Liver (tissue), 3 donors: ENCODE measurements around the gene INPP5J.

Experiments used
- CTCF ChIP-seq: fragments of 150-350 bp; IDR thresholded peaks from 2 replicates; pipeline ENCODE4 v1.5.1; 2017; ENCODE audit warnings: improper control_type of control experiment, low read depth, low read length; ENCODE audit not compliant: missing input control
- GABPA ChIP-seq, 2 donors: IDR thresholded peaks in 1 of 2; conservative IDR thresholded peaks in 1 of 2; 2 replicates each; pipeline ENCODE4 v1.6.1; 2016; ENCODE audit warnings: antibody characterized with exemption in 2 of 2, mild to moderate bottlenecking in 1 of 2, moderate library complexity in 1 of 2
- JUND ChIP-seq, 2 donors: IDR thresholded peaks; 2 replicates each; pipeline ENCODE4 v1.6.1; 2016; ENCODE audit warnings: antibody characterized with exemption in 2 of 2
- donor health status: healthy.
- donor health status: healthy.

- TF ChIP-seq CTCF, result no peak
- TF ChIP-seq JUND (IDR thresholded peaks at IDR 0.05), result peak in 1 of 2 donors; percentile 11
- TF ChIP-seq GABPA (IDR thresholded peaks at IDR 0.05 in 1 of 2, conservative IDR thresholded peaks at IDR 0.05 in 1 of 2), result no peak
These were observed 32.7 kb downstream of the INPP5J start for GRCh38 chr22:31155422-31155821.
